H9 (cell line): ENCODE data around the gene CTNNBL1. TPM values are rescaled to one million over a fixed set of nuclear protein-coding genes. Genes with fewer than 3 reads are reported as not detected.

Source experiments
- DNase-seq: peaks from one replicate; pipeline ENCODE4 v3.0.0-alpha.2; 2017
- H2AFZ ChIP-seq: one replicate; pipeline ENCODE4 v1.6.1; 2013; ENCODE audit warnings: mild to moderate bottlenecking, low read length, control low read depth, moderate library complexity
- H2AK5ac ChIP-seq: 2 replicates; pipeline ENCODE4 v1.6.1; 2013; ENCODE audit warnings: low read length, control low read depth, mixed read lengths; ENCODE audit not compliant: insufficient read length
- H2BK120ac ChIP-seq: one replicate; pipeline ENCODE4 v1.6.1; 2013; ENCODE audit warnings: low read depth, mild to moderate bottlenecking, low read length, control low read depth, inconsistent platforms; ENCODE audit not compliant: poor library complexity, severe bottlenecking
- H2BK12ac ChIP-seq: 2 replicates; pipeline ENCODE4 v1.6.1; 2013; ENCODE audit warnings: low read length, control low read depth, mixed read lengths, low read depth; ENCODE audit not compliant: insufficient read length
- H2BK15ac ChIP-seq: 2 replicates; pipeline ENCODE4 v1.6.1; 2013; ENCODE audit warnings: low read depth, low read length, control low read depth
- H2BK20ac ChIP-seq: one replicate; pipeline ENCODE4 v1.6.1; 2013; ENCODE audit warnings: low read depth, mild to moderate bottlenecking, low read length, control low read depth, inconsistent platforms; ENCODE audit not compliant: poor library complexity, severe bottlenecking
- H2BK5ac ChIP-seq: 2 replicates; pipeline ENCODE4 v1.6.1; 2013; ENCODE audit warnings: low read length, control low read depth, mixed read lengths; ENCODE audit not compliant: insufficient read length
- H3K14ac ChIP-seq: 2 replicates; pipeline ENCODE4 v1.6.1; 2013; ENCODE audit warnings: low read length, control low read depth; ENCODE audit not compliant: insufficient read depth
- H3K18ac ChIP-seq: 2 replicates; pipeline ENCODE4 v1.6.1; 2013; ENCODE audit warnings: low read depth, mild to moderate bottlenecking, mixed read lengths, low read length, control low read depth; ENCODE audit not compliant: insufficient read length
- H3K23ac ChIP-seq: 2 replicates; pipeline ENCODE4 v1.6.1; 2013; ENCODE audit warnings: low read length, control low read depth, mixed read lengths, low read depth; ENCODE audit not compliant: insufficient read length
- H3K23me2 ChIP-seq: 2 replicates; pipeline ENCODE4 v1.6.1; 2013; ENCODE audit warnings: low read depth, mild to moderate bottlenecking, mixed read lengths, low read length, control low read depth; ENCODE audit not compliant: insufficient read length, poor library complexity, severe bottlenecking
- H3K27ac ChIP-seq: 2 replicates; pipeline ENCODE4 v1.5.1; 2013; ENCODE audit warnings: low read length, control low read depth, mixed read lengths, low read depth; ENCODE audit not compliant: insufficient read length
- H3K27me3 ChIP-seq: 2 replicates; pipeline ENCODE4 v1.6.1; 2013; ENCODE audit warnings: low read length, control low read depth, inconsistent platforms; ENCODE audit not compliant: insufficient read depth
- H3K4ac ChIP-seq: 2 replicates; pipeline ENCODE4 v1.6.1; 2013; ENCODE audit warnings: low read depth, mild to moderate bottlenecking, control low read depth, inconsistent platforms, low read length, moderate library complexity
- H3K4me1 ChIP-seq: 2 replicates; pipeline ENCODE4 v1.6.1; 2013; ENCODE audit warnings: low read length, control low read depth, inconsistent platforms; ENCODE audit not compliant: insufficient read depth
- H3K4me2 ChIP-seq: 2 replicates; pipeline ENCODE4 v1.6.1; 2013; ENCODE audit warnings: low read length, control low read depth, mixed read lengths; ENCODE audit not compliant: insufficient read length, insufficient read depth
- H3K56ac ChIP-seq: 2 replicates; pipeline ENCODE4 v1.6.1; 2013; ENCODE audit warnings: low read depth, mild to moderate bottlenecking, mixed read lengths, low read length, control low read depth; ENCODE audit not compliant: insufficient read length
- H3K79me1 ChIP-seq: 2 replicates; pipeline ENCODE4 v1.6.1; 2013; ENCODE audit warnings: low read depth, mild to moderate bottlenecking, moderate library complexity, low read length, control low read depth, inconsistent platforms; ENCODE audit not compliant: insufficient read depth, poor library complexity, severe bottlenecking
- H3K79me2 ChIP-seq: 2 replicates; pipeline ENCODE4 v1.6.1; 2013; ENCODE audit warnings: low read length, control low read depth, inconsistent platforms; ENCODE audit not compliant: insufficient read depth
- H3K9ac ChIP-seq: 2 replicates; pipeline ENCODE4 v1.6.1; 2013; ENCODE audit warnings: low read length, control low read depth, mixed read lengths; ENCODE audit not compliant: insufficient read length; ENCODE audit errors: extremely low read depth
- H3K9me3 ChIP-seq: one replicate; pipeline ENCODE4 v1.6.1; 2013; ENCODE audit warnings: low read depth, low read length, inconsistent platforms; ENCODE audit not compliant: control insufficient read depth
- H3T11ph ChIP-seq: one replicate; pipeline ENCODE4 v1.6.1; 2013; ENCODE audit warnings: mild to moderate bottlenecking, low read length, control low read depth, inconsistent platforms
- H4K20me1 ChIP-seq: one replicate; pipeline ENCODE4 v1.6.1; 2013; ENCODE audit not compliant: control insufficient read depth, insufficient read length, insufficient read depth
- H4K5ac ChIP-seq: 2 replicates; pipeline ENCODE4 v1.6.1; 2013; ENCODE audit warnings: low read depth, mild to moderate bottlenecking, mixed read lengths, low read length, control low read depth; ENCODE audit not compliant: insufficient read length
- H4K8ac ChIP-seq: replicated peaks from 2 replicates; pipeline ENCODE4 v1.6.1; 2013; ENCODE audit warnings: low read length, control low read depth, mixed read lengths, low read depth; ENCODE audit not compliant: insufficient read length
- H4K91ac ChIP-seq: 2 replicates; pipeline ENCODE4 v1.6.1; 2013; ENCODE audit warnings: low read depth, mild to moderate bottlenecking, moderate library complexity, mixed read lengths, low read length, control low read depth; ENCODE audit not compliant: insufficient read length
- H3K27ac Mint-ChIP-seq, 3 experiments: 2 replicates in 2 of 3; 3 replicates in 1 of 3; pipeline ENCODE4 v1.8.0; 2020 to 2021; ENCODE audit warnings: mixed read lengths in 3 of 3, mild to moderate bottlenecking in 1 of 3, moderate library complexity in 1 of 3
- H3K27me3 Mint-ChIP-seq: 2 replicates; pipeline ENCODE4 v1.8.0; 2021; ENCODE audit warnings: low read depth, mild to moderate bottlenecking, moderate library complexity, mixed read lengths
- H3K36me3 Mint-ChIP-seq, 3 experiments: 2 replicates in 2 of 3; 3 replicates in 1 of 3; pipeline ENCODE4 v1.8.0; 2020 to 2021; ENCODE audit warnings: low read depth in 3 of 3, mixed read lengths in 3 of 3; ENCODE audit not compliant: insufficient read depth in 1 of 3
- H3K4me1 Mint-ChIP-seq, 2 experiments: 2 replicates each; pipeline ENCODE4 v1.8.0; 2020; ENCODE audit warnings: mixed read lengths in 2 of 2
- H3K4me3 Mint-ChIP-seq, 2 experiments: 2 replicates in 1 of 2; 3 replicates in 1 of 2; pipeline ENCODE4 v1.8.0; 2020 to 2021; ENCODE audit warnings: mild to moderate bottlenecking in 2 of 2, mixed read lengths in 2 of 2, moderate library complexity in 1 of 2
- H3K9me3 Mint-ChIP-seq, 2 experiments: 2 replicates in 1 of 2; 3 replicates in 1 of 2; pipeline ENCODE4 v1.8.0; 2020; ENCODE audit warnings: mild to moderate bottlenecking in 2 of 2, mixed read lengths in 2 of 2, moderate library complexity in 1 of 2
- WGBS: extraction: QIAGEN DNeasy Blood & Tissue Kit; methylation state at CpG from one replicate; pipeline ENCODE4 v1.1.7; 2013; ENCODE audit warnings: missing lambda C conversion rate, low lambda C conversion rate, mixed read lengths; ENCODE audit not compliant: insufficient read length; ENCODE audit errors: extremely low coverage; 5-methylcytosine and 5-hydroxymethylcytosine counted together
- total RNA-seq: library from RNA; stranded (reverse); gene quantifications from 2 replicates; pipeline ENCODE4 v1.2.1, GENCODE V29; 2021
- TF ChIP-seq, protein P1 (sequence below): fragments of 200-600 bp; sonication (generic); conservative IDR thresholded peaks from 3 replicates; pipeline ENCODE4 v1.8.0; 2021; ENCODE audit warnings: antibody characterized with exemption, mild to moderate bottlenecking

Gene CTNNBL1
- total RNA-seq, 1 experiment from 2014 or later: 67.2 TPM

DNA sequence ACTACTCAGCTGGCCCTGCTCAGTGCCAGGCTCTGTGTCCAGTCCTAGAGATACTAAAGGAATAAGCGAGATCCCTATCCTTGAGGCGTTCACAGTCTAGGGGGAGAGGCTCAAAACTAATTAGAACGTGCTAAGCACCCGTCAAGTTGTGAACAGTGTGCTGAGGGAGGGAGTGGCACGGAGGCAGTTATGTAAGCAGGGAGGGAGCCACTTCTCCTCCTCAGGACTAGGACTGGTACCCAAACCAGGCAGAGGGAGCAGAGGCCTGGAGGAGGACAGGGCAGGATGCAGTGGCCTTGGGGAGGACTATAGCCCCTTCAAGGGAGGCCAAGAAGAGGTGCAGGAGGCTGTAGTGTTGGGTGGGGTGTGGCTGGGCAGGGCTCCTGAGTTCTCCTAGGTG, 169.5 kb downstream of the CTNNBL1 start:
- Histone ChIP-seq H3K18ac (no peak overlapping the region), H3K79me1 (no peaks in the 10 kb centered on the region), H3K79me2 (no peaks in the 10 kb centered on the region), H3K4me2 (no peak overlapping the region), H2BK20ac (no peak overlapping the region), H4K8ac (no peak overlapping the region), H4K20me1 (no peaks in the 10 kb centered on the region), H3K27ac (no peak overlapping the region), H3K4ac (no peak overlapping the region), H3K14ac (no peak overlapping the region), H3T11ph (no peak overlapping the region), H3K23ac (no peak overlapping the region), H3K9ac (no peak overlapping the region), H3K56ac (no peak overlapping the region), H3K9me3 (no peaks in the 10 kb centered on the region), H4K91ac (no peak overlapping the region), H3K27me3 (no peaks in the 10 kb centered on the region), H2BK5ac (no peak overlapping the region), H2BK15ac (no peak overlapping the region), H2AK5ac (no peak overlapping the region), H2BK120ac (no peak overlapping the region), H2AFZ (no peak overlapping the region), H3K4me1 (no peaks in the 10 kb centered on the region; the same call in 1 of the 2 replicates), H2BK12ac (no peak overlapping the region), H3K23me2 (no peaks in the 10 kb centered on the region), H4K5ac (no peak overlapping the region)
- peaks cover 7 to 21% (median 16%) of the 10 kb centered on the region in 3 experiments; a peak in 6 of 7 replicates for H3K36me3 Mint-ChIP-seq
- no peaks in the 10 kb centered on the region for H3K9me3 Mint-ChIP-seq
- no peak overlapping the region for H3K4me3 Mint-ChIP-seq
- H3K27ac Mint-ChIP-seq: peak overlapping the region in 1 of 3 experiments; percentile 87; a peak in 4 of 7 replicates
- H3K4me1 Mint-ChIP-seq: peaks cover 1 to 7% of the 10 kb centered on the region in 2 experiments
- H3K27me3 Mint-ChIP-seq: no peaks in the 10 kb centered on the region
- DNase-seq: no peak
- no CpG with 5 or more reads among the region's 5 CpGs for WGBS
- TF ChIP-seq, protein P1, sequence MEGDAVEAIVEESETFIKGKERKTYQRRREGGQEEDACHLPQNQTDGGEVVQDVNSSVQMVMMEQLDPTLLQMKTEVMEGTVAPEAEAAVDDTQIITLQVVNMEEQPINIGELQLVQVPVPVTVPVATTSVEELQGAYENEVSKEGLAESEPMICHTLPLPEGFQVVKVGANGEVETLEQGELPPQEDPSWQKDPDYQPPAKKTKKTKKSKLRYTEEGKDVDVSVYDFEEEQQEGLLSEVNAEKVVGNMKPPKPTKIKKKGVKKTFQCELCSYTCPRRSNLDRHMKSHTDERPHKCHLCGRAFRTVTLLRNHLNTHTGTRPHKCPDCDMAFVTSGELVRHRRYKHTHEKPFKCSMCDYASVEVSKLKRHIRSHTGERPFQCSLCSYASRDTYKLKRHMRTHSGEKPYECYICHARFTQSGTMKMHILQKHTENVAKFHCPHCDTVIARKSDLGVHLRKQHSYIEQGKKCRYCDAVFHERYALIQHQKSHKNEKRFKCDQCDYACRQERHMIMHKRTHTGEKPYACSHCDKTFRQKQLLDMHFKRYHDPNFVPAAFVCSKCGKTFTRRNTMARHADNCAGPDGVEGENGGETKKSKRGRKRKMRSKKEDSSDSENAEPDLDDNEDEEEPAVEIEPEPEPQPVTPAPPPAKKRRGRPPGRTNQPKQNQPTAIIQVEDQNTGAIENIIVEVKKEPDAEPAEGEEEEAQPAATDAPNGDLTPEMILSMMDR: no peak
